HT1080 (cell line): Measurements from ENCODE around the gene PIK3R1. TPM values are rescaled to one million over a fixed set of nuclear protein-coding genes. Genes with fewer than 3 reads are reported as not detected.
A peak's percentile ranks its signal among the peaks of the same experiment; 100 is the strongest.
"Not testable (repeated sequence)": the region's sequence is repeated elsewhere in the genome, so short reads cannot be mapped to it uniquely, and the experiment has no call there.

ENCODE experiments used
- DNase-seq: peaks from one replicate; pipeline ENCODE4 v3.0.0-alpha.2; 2015; ENCODE audit warnings: low read depth
- total RNA-seq: library from RNA; depleted of rRNA; stranded (reverse); fragments of >200 nt; shearing (Covaris generic); gene quantifications from 2 replicates; pipeline ENCODE4 v1.2.3, GENCODE V29; 2014

The PIK3R1 gene
- total RNA-seq, 1 experiment from 2014 or later = 14.0 TPM

GRCh38 chr5:68225911-68226545 lies 10.5 kb downstream of the PIK3R1 start:
- no peak for DNase-seq

GRCh38 chr5:68226546-68227073 lies 11.1 kb downstream of the PIK3R1 start:
- DNase-seq = no peak

- no peak for DNase-seq
Measured at GRCh38 chr5:68227532-68228160, 12.1 kb downstream of the PIK3R1 start.

GRCh38 chr5:68229416-68229815 lies 13.9 kb downstream of the PIK3R1 start:
- DNase-seq = no peak

GRCh38 chr5:68230285-68230684 lies 14.7 kb downstream of the PIK3R1 start:
- DNase-seq = no peak

- no peak for DNase-seq
Measured at GRCh38 chr5:68231414-68232076, 16.0 kb downstream of the PIK3R1 start.

GRCh38 chr5:68232277-68232676 lies 16.7 kb downstream of the PIK3R1 start:
- no peak for DNase-seq

GRCh38 chr5:68233075-68233474 lies 17.5 kb downstream of the PIK3R1 start:
- no peak for DNase-seq

GRCh38 chr5:68235229-68235628 lies 19.7 kb downstream of the PIK3R1 start:
- DNase-seq = not testable (repeated sequence)

GRCh38 chr5:68237715-68238114 lies 22.2 kb downstream of the PIK3R1 start:
- DNase-seq = no peak

GRCh38 chr5:68239487-68239886 lies 23.9 kb downstream of the PIK3R1 start:
- no peak for DNase-seq

GRCh38 chr5:68240202-68240601 lies 24.6 kb downstream of the PIK3R1 start:
- no peak for DNase-seq

GRCh38 chr5:68240771-68241170 lies 25.2 kb downstream of the PIK3R1 start:
- no peak for DNase-seq

GRCh38 chr5:68242743-68243142 lies 27.2 kb downstream of the PIK3R1 start:
- DNase-seq = peak; percentile 33

GRCh38 chr5:68243251-68243650 lies 27.7 kb downstream of the PIK3R1 start:
- DNase-seq = no peak

GRCh38 chr5:68243681-68244080 lies 28.1 kb downstream of the PIK3R1 start:
- DNase-seq = no peak

GRCh38 chr5:68245319-68245718 lies 29.8 kb downstream of the PIK3R1 start:
- DNase-seq = no peak

- DNase-seq = no peak
Measured at GRCh38 chr5:68246802-68247201, 31.2 kb downstream of the PIK3R1 start.

- no peak for DNase-seq
Measured at GRCh38 chr5:68247627-68248026, 32.1 kb downstream of the PIK3R1 start.

- no peak for DNase-seq
Measured at GRCh38 chr5:68248896-68249295, 33.3 kb downstream of the PIK3R1 start.

GRCh38 chr5:68249520-68249919 lies 34.0 kb downstream of the PIK3R1 start:
- DNase-seq = no peak

GRCh38 chr5:68250661-68251298 lies 35.2 kb downstream of the PIK3R1 start:
- no peak for DNase-seq
